Endothelial cell of umbilical vein (primary cell): ENCODE data around the gene DSG2.

ENCODE experiments used
- CTCF ChIP-seq, 2 donors: IDR thresholded peaks; 1 replicate in 1 of 2; 2 replicates in 1 of 2; pipeline ENCODE4 v1.5.1; 2011; ENCODE audit warnings: low read length in 2 of 2, mild to moderate bottlenecking in 2 of 2, moderate library complexity in 2 of 2, control low read depth in 1 of 2, inconsistent platforms in 1 of 2, low read depth in 1 of 2; ENCODE audit not compliant: insufficient read depth in 1 of 2; ENCODE audit errors: extremely low read depth in 1 of 2
- FOS ChIP-seq: IDR thresholded peaks from 2 replicates; pipeline ENCODE4 v1.6.1; 2011; ENCODE audit warnings: mild to moderate bottlenecking, low read length, moderate library complexity, borderline replicate concordance; ENCODE audit not compliant: insufficient read depth
- POLR2A ChIP-seq: IDR thresholded peaks from 2 replicates; pipeline ENCODE4 v1.6.1; 2012; ENCODE audit warnings: low read depth, mild to moderate bottlenecking, control low read depth, low read length
- POLR2AphosphoS5 ChIP-seq: IDR thresholded peaks from 2 replicates; pipeline ENCODE4 v1.6.1; 2012; ENCODE audit warnings: low read depth, mild to moderate bottlenecking, control low read depth, low read length, moderate library complexity; ENCODE audit not compliant: insufficient read depth

DNA sequence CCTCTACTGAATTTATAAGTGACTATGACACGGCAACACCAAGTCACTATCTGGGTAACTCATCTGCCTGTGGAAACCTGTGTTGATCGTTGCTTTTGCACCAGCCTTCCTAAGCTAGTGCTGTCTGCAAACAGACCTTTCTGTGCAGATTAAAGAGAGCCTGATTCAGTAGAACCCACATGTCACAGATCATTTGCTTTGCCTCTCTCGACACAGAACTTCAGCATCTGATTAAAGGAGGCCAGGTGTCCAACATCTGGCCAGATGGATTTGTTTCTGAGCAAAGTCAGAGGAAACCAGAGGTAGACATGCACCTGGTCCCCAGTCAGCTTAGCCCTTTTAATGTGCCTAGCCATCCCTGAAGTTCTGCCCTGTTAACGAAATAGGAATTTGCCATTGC lies 78.7 kb downstream of the DSG2 start:
- TF ChIP-seq POLR2A (no peak), CTCF (IDR thresholded peaks at IDR 0.05; ENCODE audit: extremely low read depth in 1 of 2, insufficient read depth in 1 of 2, low read depth in 1 of 2, low read length in 2 of 2) (no peak), FOS (no peak), POLR2AphosphoS5 (no peak)
